ENCODE data around the gene CGAS.
"Not testable (repeated sequence)": the region's sequence is repeated elsewhere in the genome, so short reads cannot be mapped to it uniquely, and the experiment has no call there.

GRCh38 chr6:73381531-73381930 lies 70.6 kb downstream of the CGAS start:
- TF ChIP-seq CTCF (IDR thresholded peaks at IDR 0.05; ENCODE audit: low read depth, low read length); EZH2phosphoT487 (IDR thresholded peaks at IDR 0.05; ENCODE audit: low read depth): not testable (repeated sequence)
